ENCODE results near the gene SERPINB3.

DNA sequence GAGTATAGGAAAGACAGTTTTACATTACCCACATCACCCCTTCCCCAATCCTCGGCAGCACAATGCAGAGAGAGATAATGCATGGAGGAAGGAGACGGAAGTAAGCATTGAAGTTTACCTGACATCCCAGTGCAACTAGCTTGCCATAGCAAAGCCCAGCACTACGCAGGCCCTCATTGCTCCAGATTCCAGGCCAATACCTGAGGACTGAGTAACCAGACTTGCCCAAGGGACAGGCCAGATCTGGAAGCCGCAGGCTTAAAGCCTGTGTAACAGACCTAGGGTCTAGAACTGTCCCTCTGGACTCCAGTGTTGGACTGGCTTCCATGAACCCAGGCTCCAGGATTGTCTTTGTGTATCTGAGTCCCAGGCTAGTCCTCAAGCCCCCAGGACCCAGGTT is 35.3 kb downstream of the SERPINB3 start:
- TF ChIP-seq, protein P1, sequence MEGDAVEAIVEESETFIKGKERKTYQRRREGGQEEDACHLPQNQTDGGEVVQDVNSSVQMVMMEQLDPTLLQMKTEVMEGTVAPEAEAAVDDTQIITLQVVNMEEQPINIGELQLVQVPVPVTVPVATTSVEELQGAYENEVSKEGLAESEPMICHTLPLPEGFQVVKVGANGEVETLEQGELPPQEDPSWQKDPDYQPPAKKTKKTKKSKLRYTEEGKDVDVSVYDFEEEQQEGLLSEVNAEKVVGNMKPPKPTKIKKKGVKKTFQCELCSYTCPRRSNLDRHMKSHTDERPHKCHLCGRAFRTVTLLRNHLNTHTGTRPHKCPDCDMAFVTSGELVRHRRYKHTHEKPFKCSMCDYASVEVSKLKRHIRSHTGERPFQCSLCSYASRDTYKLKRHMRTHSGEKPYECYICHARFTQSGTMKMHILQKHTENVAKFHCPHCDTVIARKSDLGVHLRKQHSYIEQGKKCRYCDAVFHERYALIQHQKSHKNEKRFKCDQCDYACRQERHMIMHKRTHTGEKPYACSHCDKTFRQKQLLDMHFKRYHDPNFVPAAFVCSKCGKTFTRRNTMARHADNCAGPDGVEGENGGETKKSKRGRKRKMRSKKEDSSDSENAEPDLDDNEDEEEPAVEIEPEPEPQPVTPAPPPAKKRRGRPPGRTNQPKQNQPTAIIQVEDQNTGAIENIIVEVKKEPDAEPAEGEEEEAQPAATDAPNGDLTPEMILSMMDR (IDR thresholded peaks at IDR 0.05): no peak
- no peak for TF ChIP-seq POLR2AphosphoS5 (IDR thresholded peaks at IDR 0.05)
